Activated T-cell treated with anti-CD3 and anti-CD28 coated beads, Interleukin-2, amount 50 U/mL, for 72 hours (primary cell): ENCODE results near the gene NXPH4. TPM values are rescaled to one million over a fixed set of nuclear protein-coding genes. Genes with fewer than 3 reads are reported as not detected.

ENCODE experiments used
- ATAC-seq, 2 donors: fragments of 150-1000 bp; cut with Tn5 transposase; replicated peaks in 1 of 2; 2 replicates each; pipeline ENCODE4 v1.10.0; 2021; ENCODE audit warnings: moderate library complexity in 2 of 2, mild to moderate bottlenecking in 1 of 2
- DNase-seq, 2 donors: peaks; one replicate each; pipeline ENCODE4 v3.0.0; 2021 to 2022; ENCODE audit warnings: mixed read lengths in 1 of 2
- H3K27ac Mint-ChIP-seq: one replicate; pipeline ENCODE4 v1.8.0; 2022; ENCODE audit warnings: mild to moderate bottlenecking, moderate library complexity, mixed read lengths
- H3K27me3 Mint-ChIP-seq: one replicate; pipeline ENCODE4 v1.8.0; 2022; ENCODE audit warnings: low read depth, mixed read lengths
- H3K36me3 Mint-ChIP-seq, 2 donors: one replicate each; pipeline ENCODE4 v1.8.0; 2022; ENCODE audit warnings: mixed read lengths in 2 of 2, mild to moderate bottlenecking in 1 of 2; ENCODE audit not compliant: insufficient read depth in 2 of 2
- H3K4me1 Mint-ChIP-seq: one replicate; pipeline ENCODE4 v1.8.0; 2022; ENCODE audit warnings: low read depth, mixed read lengths
- H3K4me3 Mint-ChIP-seq, 2 donors: one replicate each; pipeline ENCODE4 v1.8.0; 2022; ENCODE audit warnings: mild to moderate bottlenecking in 2 of 2, mixed read lengths in 2 of 2, moderate library complexity in 2 of 2
- H3K9me3 Mint-ChIP-seq, 2 donors: one replicate each; pipeline ENCODE4 v1.8.0; 2022; ENCODE audit warnings: mixed read lengths in 2 of 2
- total RNA-seq, 2 donors: library from RNA; stranded (reverse); gene quantifications; one replicate each; pipeline ENCODE4 v1.2.3, GENCODE V29; 2022

Gene NXPH4
- total RNA-seq, 2 donors from 2014 or later: 1.5 to 2.3 TPM

DNA sequence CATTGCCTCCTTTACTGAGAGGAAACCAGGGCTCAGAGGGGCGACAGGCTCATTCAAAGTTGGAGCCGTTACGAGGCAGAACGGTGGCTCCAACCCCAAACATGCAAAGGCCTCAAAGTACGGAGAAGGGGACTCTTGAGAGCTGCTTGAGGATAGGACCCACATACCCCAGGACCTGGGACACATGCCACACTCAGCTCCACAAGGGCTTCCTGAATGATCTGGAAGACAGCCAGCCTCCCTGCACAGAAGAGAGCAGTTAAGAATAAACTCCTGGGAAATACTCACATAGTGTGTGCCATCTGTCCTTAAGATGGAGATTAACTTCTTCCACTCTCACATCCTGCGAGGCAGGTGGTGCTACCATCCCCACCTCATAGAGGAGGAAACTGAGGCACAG lies 26.6 kb upstream of the NXPH4 start:
- Mint-ChIP-seq H3K27ac (no peak overlapping the region), H3K9me3 (no peaks in the 10 kb centered on the region), H3K4me1 (no peaks in the 10 kb centered on the region), H3K27me3 (no peaks in the 10 kb centered on the region), H3K4me3 (no peak overlapping the region), H3K36me3 (peaks cover 0 to 2% of the 10 kb centered on the region in 2 donors)
- DNase-seq (no peak), ATAC-seq (no peak)

DNA sequence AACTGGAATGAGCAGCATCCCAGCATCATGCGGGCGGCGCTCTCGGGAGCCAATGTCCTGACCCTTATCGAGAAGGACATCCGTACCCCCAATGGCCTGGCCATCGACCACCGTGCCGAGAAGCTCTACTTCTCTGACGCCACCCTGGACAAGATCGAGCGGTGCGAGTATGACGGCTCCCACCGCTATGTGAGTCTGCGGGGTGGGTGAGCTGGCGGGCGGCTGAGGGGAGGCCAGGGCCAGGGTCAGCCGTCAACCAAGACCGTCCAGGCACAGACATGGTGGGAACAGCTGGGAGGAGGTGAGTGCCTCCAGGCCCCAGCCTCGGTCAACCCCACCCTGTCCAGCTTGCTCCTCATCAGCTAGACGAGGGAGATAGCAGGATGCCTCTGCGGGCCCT lies 25.8 kb upstream of the NXPH4 start:
- Mint-ChIP-seq H3K36me3 (peaks cover 0 to 2% of the 10 kb centered on the region in 2 donors), H3K4me1 (no peaks in the 10 kb centered on the region), H3K9me3 (no peaks in the 10 kb centered on the region), H3K27me3 (no peaks in the 10 kb centered on the region), H3K4me3 (no peak overlapping the region), H3K27ac (no peak overlapping the region)
- ATAC-seq (no peak), DNase-seq (no peak)

DNA sequence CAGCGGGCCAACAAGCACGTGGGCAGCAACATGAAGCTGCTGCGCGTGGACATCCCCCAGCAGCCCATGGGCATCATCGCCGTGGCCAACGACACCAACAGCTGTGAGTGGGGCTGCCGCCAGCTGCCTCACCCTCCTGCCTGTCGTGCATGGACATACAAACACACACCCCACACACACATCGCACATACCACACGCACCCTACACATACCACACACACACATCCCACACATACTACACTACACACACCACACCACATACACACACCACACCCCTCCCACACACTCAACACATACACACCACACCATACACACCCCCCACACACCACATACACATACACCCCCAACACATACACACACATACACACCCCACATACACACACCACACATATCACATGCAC lies 25.2 kb upstream of the NXPH4 start:
- H3K36me3 Mint-ChIP-seq: peaks cover 0 to 2% of the 10 kb centered on the region in 2 donors
- H3K27me3 Mint-ChIP-seq: no peaks in the 10 kb centered on the region
- no peak for ATAC-seq
- H3K4me1 Mint-ChIP-seq: no peaks in the 10 kb centered on the region
- no peaks in the 10 kb centered on the region for H3K9me3 Mint-ChIP-seq
- no peak for DNase-seq
- H3K4me3 Mint-ChIP-seq: no peak overlapping the region
- H3K27ac Mint-ChIP-seq: no peak overlapping the region

DNA sequence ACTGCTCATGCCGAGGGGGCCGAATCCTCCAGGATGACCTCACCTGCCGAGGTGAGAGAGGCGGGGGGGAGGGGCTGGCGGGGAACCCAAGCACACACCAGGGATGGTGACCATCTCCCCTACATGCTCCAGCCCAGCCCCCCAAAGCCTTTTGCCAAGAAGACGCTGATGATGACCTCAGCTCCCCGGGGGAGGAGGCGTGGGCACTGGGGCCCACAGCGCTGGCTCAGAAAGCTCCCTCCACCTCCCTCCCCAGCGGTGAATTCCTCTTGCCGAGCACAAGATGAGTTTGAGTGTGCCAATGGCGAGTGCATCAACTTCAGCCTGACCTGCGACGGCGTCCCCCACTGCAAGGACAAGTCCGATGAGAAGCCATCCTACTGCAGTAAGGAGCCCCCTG lies 23.7 kb upstream of the NXPH4 start:
- Mint-ChIP-seq H3K4me3 (no peak overlapping the region), H3K4me1 (no peaks in the 10 kb centered on the region), H3K27me3 (no peaks in the 10 kb centered on the region), H3K36me3 (peaks cover 0 to 2% of the 10 kb centered on the region in 2 donors), H3K9me3 (no peaks in the 10 kb centered on the region), H3K27ac (no peak overlapping the region)
- ATAC-seq: no peak
- DNase-seq: no peak

DNA sequence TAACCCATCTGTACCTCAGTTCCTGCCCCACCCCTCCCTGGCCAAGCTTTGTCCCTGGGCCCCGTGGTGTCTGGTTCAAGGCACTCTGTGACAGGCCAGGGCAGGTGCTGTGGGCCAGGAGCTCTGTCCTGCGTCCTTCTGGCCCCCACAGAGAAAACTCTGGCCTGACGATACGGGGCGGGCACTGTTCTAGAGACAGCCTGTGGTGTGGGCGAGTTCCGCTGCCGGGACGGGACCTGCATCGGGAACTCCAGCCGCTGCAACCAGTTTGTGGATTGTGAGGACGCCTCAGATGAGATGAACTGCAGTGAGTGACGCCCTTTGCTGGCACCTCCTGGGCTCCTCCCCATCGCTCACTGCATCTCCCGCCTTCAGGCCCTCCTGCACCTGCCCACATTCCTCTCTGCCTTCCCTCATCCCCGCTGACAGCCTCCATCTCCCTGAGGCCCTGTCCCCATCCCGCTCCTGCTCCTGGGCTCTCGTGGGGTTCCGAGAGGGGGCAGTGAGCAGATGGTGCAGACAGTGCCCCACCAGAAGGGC lies 22.8 kb upstream of the NXPH4 start:
- H3K4me3 Mint-ChIP-seq: no peak overlapping the region
- H3K9me3 Mint-ChIP-seq: no peaks in the 10 kb centered on the region
- DNase-seq: no peak
- H3K27ac Mint-ChIP-seq: no peak overlapping the region
- no peaks in the 10 kb centered on the region for H3K27me3 Mint-ChIP-seq
- no peak for ATAC-seq
- H3K4me1 Mint-ChIP-seq: no peaks in the 10 kb centered on the region
- H3K36me3 Mint-ChIP-seq: peaks cover 0 to 2% of the 10 kb centered on the region in 2 donors

DNA sequence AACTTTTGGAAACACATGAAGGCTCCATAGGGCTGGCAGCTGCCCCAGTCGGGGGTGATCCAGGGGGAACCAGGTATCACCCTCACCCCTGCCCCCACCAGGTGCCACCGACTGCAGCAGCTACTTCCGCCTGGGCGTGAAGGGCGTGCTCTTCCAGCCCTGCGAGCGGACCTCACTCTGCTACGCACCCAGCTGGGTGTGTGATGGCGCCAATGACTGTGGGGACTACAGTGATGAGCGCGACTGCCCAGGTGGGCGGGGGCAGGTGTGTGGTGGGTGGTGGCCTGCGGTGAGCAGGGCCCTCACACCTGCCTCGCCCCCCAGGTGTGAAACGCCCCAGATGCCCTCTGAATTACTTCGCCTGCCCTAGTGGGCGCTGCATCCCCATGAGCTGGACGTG lies 22.3 kb upstream of the NXPH4 start:
- DNase-seq (no peak), ATAC-seq (no peak)
- H3K27me3 Mint-ChIP-seq: no peaks in the 10 kb centered on the region
- no peaks in the 10 kb centered on the region for H3K9me3 Mint-ChIP-seq
- no peak overlapping the region for H3K27ac Mint-ChIP-seq
- H3K4me3 Mint-ChIP-seq: no peak overlapping the region
- H3K36me3 Mint-ChIP-seq: peaks cover 0 to 2% of the 10 kb centered on the region in 2 donors
- H3K4me1 Mint-ChIP-seq: no peaks in the 10 kb centered on the region

DNA sequence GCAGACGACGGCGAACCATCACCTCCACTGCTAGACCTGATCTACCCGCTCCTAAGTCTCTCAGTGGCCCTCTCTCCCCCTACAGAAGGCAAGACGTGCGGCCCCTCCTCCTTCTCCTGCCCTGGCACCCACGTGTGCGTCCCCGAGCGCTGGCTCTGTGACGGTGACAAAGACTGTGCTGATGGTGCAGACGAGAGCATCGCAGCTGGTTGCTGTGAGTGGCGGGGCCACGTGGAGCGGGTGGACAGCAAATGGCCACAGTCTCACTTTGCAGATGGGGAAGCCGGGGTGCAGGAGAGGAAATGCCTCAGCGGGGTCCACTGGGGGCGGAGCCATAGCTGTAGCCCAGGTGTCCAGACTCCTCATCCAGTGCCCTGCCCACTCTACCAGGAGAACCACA lies 21.4 kb upstream of the NXPH4 start:
- DNase-seq: no peak
- no peak for ATAC-seq
- no peaks in the 10 kb centered on the region for H3K4me1 Mint-ChIP-seq
- no peaks in the 10 kb centered on the region for H3K27me3 Mint-ChIP-seq
- H3K4me3 Mint-ChIP-seq: no peak overlapping the region
- no peaks in the 10 kb centered on the region for H3K9me3 Mint-ChIP-seq
- H3K36me3 Mint-ChIP-seq: peaks cover 0 to 2% of the 10 kb centered on the region in 2 donors
- no peak overlapping the region for H3K27ac Mint-ChIP-seq

DNA sequence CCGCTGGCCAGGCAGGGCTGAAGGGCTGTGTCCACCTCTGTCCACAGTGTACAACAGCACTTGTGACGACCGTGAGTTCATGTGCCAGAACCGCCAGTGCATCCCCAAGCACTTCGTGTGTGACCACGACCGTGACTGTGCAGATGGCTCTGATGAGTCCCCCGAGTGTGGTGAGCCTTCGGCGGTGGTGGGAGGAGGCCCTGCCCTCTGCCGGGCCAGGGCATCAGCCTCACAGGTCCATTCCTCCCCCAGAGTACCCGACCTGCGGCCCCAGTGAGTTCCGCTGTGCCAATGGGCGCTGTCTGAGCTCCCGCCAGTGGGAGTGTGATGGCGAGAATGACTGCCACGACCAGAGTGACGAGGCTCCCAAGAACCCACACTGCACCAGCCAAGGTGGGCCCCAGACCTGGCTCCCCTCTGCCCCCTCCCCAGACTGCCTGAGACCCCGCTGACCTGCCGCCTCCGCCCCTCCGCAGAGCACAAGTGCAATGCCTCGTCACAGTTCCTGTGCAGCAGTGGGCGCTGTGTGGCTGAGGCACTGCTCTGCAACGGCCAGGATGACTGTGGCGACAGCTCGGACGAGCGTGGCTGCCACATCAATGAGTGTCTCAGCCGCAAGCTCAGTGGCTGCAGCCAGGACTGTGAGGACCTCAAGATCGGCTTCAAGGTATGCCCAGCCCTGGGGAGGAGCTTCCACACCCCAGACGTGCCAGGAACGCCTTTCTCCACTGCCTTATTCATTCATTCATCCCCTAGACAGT lies 20.8 kb upstream of the NXPH4 start:
- Mint-ChIP-seq H3K4me1 (no peaks in the 10 kb centered on the region), H3K27me3 (no peaks in the 10 kb centered on the region), H3K4me3 (no peak overlapping the region), H3K27ac (no peak overlapping the region), H3K9me3 (no peaks in the 10 kb centered on the region), H3K36me3 (peaks cover 0 to 2% of the 10 kb centered on the region in 2 donors)
- no peak for DNase-seq
- peak in 1 of 2 donors; percentile 24 for ATAC-seq

DNA sequence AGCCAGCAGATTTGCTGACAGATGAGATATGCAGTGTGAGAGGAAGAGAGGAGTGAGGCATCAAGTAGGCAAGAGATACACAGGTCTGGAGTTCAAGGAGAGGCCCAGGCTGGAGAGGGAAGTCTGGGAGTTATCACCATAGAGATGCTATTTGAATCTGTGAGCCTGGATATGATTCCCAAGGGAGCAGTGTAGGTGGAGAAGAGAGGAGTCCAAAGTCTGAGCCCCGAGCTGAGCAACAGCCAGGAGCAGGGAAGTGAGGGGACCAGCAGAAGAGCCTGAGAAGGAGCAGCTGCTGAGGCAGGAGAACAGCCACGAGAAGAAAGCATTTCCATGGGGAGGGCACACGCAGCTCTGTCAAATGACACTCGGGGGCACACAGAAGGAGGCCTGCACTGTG lies 20.2 kb upstream of the NXPH4 start:
- ATAC-seq (no peak), DNase-seq (no peak)
- no peak overlapping the region for H3K4me3 Mint-ChIP-seq
- no peaks in the 10 kb centered on the region for H3K9me3 Mint-ChIP-seq
- H3K27ac Mint-ChIP-seq: no peak overlapping the region
- peaks cover 0 to 2% of the 10 kb centered on the region in 2 donors for H3K36me3 Mint-ChIP-seq
- no peaks in the 10 kb centered on the region for H3K27me3 Mint-ChIP-seq
- H3K4me1 Mint-ChIP-seq: no peaks in the 10 kb centered on the region

DNA sequence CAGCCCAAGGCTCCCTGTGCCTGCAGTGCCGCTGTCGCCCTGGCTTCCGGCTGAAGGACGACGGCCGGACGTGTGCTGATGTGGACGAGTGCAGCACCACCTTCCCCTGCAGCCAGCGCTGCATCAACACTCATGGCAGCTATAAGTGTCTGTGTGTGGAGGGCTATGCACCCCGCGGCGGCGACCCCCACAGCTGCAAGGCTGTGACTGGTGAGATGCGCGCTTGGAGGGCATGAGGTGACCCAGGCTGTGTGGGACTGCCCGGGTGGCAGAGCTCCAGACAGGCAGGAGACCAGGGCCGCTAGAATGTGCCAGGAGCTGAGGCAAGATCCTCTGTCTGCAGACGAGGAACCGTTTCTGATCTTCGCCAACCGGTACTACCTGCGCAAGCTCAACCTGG lies 19.6 kb upstream of the NXPH4 start:
- no peak for ATAC-seq
- H3K4me3 Mint-ChIP-seq: no peak overlapping the region
- DNase-seq: no peak
- H3K27me3 Mint-ChIP-seq: no peaks in the 10 kb centered on the region
- no peaks in the 10 kb centered on the region for H3K9me3 Mint-ChIP-seq
- no peak overlapping the region for H3K27ac Mint-ChIP-seq
- H3K4me1 Mint-ChIP-seq: no peaks in the 10 kb centered on the region
- no peaks in the 10 kb centered on the region for H3K36me3 Mint-ChIP-seq

DNA sequence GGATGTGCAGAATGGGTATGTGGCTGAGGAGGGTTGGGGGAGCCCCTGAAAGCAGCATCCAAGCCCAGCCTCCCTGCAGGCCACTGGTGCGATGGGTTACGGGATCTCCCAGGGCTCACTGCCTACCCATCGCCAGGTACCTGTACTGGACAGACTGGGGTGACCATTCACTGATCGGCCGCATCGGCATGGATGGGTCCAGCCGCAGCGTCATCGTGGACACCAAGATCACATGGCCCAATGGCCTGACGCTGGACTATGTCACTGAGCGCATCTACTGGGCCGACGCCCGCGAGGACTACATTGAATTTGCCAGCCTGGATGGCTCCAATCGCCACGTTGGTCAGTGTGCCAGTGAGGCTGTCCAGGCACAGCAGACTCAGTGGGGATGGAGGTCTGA lies 18.3 kb upstream of the NXPH4 start:
- H3K27me3 Mint-ChIP-seq: no peaks in the 10 kb centered on the region
- H3K4me1 Mint-ChIP-seq: no peaks in the 10 kb centered on the region
- DNase-seq: no peak
- H3K4me3 Mint-ChIP-seq: no peak overlapping the region
- H3K9me3 Mint-ChIP-seq: no peaks in the 10 kb centered on the region
- H3K36me3 Mint-ChIP-seq: no peaks in the 10 kb centered on the region
- no peak overlapping the region for H3K27ac Mint-ChIP-seq
- no peak for ATAC-seq

DNA sequence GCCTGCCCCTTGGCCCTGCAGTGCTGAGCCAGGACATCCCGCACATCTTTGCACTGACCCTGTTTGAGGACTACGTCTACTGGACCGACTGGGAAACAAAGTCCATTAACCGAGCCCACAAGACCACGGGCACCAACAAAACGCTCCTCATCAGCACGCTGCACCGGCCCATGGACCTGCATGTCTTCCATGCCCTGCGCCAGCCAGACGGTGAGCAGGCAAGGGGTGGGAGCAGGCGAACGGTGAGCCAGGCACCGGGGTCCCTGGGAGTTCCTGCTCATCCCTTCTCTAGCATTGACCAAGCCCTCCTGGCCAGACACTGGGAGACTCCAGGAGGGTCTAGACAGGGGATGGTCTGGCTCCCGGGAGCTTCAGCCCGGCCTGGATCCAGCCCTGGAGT lies 17.4 kb upstream of the NXPH4 start:
- ATAC-seq (no peak), DNase-seq (no peak)
- Mint-ChIP-seq H3K4me1 (no peaks in the 10 kb centered on the region), H3K36me3 (no peaks in the 10 kb centered on the region), H3K27ac (no peak overlapping the region), H3K9me3 (no peaks in the 10 kb centered on the region), H3K27me3 (no peaks in the 10 kb centered on the region), H3K4me3 (no peak overlapping the region)

DNA sequence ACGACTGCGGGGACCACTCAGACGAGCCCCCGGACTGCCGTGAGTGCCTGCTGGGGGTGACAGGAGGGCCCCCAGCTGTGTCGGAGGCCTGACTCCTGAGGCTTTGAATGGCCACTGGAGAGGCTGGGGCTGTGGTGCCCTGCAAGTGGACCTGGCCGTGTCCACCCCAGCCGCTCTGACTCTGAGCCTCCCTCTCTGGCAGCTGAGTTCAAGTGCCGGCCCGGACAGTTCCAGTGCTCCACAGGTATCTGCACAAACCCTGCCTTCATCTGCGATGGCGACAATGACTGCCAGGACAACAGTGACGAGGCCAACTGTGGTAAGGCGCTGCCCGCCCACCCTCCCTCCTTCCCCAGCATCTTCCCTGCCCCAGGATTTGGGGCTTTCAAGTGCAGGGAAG lies 16.1 kb upstream of the NXPH4 start:
- H3K9me3 Mint-ChIP-seq: no peaks in the 10 kb centered on the region
- no peak for ATAC-seq
- no peaks in the 10 kb centered on the region for H3K36me3 Mint-ChIP-seq
- no peak overlapping the region for H3K27ac Mint-ChIP-seq
- no peak overlapping the region for H3K4me3 Mint-ChIP-seq
- H3K27me3 Mint-ChIP-seq: no peaks in the 10 kb centered on the region
- no peak for DNase-seq
- H3K4me1 Mint-ChIP-seq: no peaks in the 10 kb centered on the region

DNA sequence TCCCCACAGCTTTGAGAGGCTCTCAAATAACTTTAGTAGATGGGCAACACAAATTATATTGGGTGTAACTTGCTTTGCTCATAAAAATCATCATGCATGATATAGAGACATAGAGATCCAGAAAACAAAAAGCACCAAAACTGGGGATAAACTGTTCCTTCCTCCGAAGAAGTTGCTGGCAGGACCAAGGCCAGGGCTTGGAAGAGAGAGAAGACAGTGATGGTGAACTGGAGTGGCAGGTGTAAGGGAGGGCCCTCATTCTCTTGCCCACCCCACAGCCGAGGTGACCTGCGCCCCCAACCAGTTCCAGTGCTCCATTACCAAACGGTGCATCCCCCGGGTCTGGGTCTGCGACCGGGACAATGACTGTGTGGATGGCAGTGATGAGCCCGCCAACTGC lies 15.4 kb upstream of the NXPH4 start:
- Mint-ChIP-seq H3K27ac (no peak overlapping the region), H3K4me1 (no peaks in the 10 kb centered on the region), H3K27me3 (no peaks in the 10 kb centered on the region), H3K4me3 (no peak overlapping the region), H3K36me3 (no peaks in the 10 kb centered on the region), H3K9me3 (no peaks in the 10 kb centered on the region)
- DNase-seq (no peak), ATAC-seq (no peak)
